ENCODE measurements around the gene ULK3. TPM values are rescaled to one million over a fixed set of nuclear protein-coding genes. Genes with fewer than 3 reads are reported as not detected.

Gene ULK3
- polyA plus RNA-seq, 1 experiment, result 14.2 TPM

GRCh38 chr15:74826921-74827320 is 16.0 kb downstream of the ULK3 start:
- peaks cover 43% of the 10 kb centered on the region for H3K27me3 ChIP-seq (ENCODE audit: control insufficient read depth, insufficient read depth, low read length)
- no peak for DNase-seq (ENCODE audit: low read depth, low spot score)
- no peak overlapping the region for H3K27ac ChIP-seq (ENCODE audit: low read depth, low read length)
- ChIA-PET CTCF (no interaction called here), POLR2A (no interaction called here)
- no peak overlapping the region for H3K4me3 ChIP-seq (ENCODE audit: low read depth, low read length)
- no peaks in the 10 kb centered on the region; the same call in 1 of the 2 replicates for H3K9me3 ChIP-seq (ENCODE audit: control insufficient read depth, insufficient read depth, low read length)
- TF ChIP-seq CTCF (IDR thresholded peaks at IDR 0.05; ENCODE audit: low read depth, low read length), result no peak

DNA sequence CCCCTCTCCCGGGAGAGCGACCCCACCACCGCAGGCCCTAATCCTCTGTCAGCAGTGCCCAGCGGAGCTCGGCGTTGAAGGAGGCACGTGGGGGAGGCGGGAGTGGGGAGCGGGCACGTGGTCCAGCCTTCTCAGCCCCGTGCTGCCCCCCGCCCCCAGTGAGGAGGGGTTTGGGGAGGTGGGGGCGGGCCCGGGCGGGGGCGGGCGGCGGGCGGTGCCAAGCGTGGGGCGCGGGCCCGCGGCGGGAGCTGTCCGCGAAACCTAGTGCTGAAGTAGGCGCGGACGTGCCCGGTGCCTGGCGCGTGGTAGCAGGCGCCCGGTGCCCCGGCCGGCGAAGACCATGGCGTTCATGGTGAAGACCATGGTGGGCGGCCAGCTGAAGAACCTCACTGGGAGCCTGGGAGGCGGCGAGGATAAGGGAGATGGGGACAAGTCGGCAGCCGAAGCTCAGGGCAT is 16.6 kb downstream of the ULK3 start, which contains the start of gene CPLX3:
TSS of gene CPLX3 (plus strand) at position 264 of the 456 bp plus-strand sequence. CDS start at position 341, 77 bp downstream.
- no peak within 1 kb of the TSS for H3K4me3 ChIP-seq (ENCODE audit: low read depth, low read length)
- no peak for TF ChIP-seq CTCF (IDR thresholded peaks at IDR 0.05; ENCODE audit: low read depth, low read length)
- H3K27ac ChIP-seq (ENCODE audit: low read depth, low read length), result no peak within 1 kb of the TSS
- no peak for DNase-seq (ENCODE audit: low read depth, low spot score)
- H3K27me3 ChIP-seq (ENCODE audit: control insufficient read depth, insufficient read depth, low read length), result peaks cover 43% of the 10 kb centered on the region
- CTCF ChIA-PET, result no interaction called here
- POLR2A ChIA-PET, result no interaction called here
- no peaks in the 10 kb centered on the region; the same call in 1 of the 2 replicates for H3K9me3 ChIP-seq (ENCODE audit: control insufficient read depth, insufficient read depth, low read length)

GRCh38 chr15:74825866-74826265 is 17.1 kb downstream of the ULK3 start:
- POLR2A ChIA-PET, result interaction anchor here (0.6 kb wide), 1 partner anchor 12 kb away, joined by 4 read pairs; no protein-coding TSS in a partner anchor
- no peaks in the 10 kb centered on the region; the same call in 1 of the 2 replicates for H3K9me3 ChIP-seq (ENCODE audit: control insufficient read depth, insufficient read depth, low read length)
- no peak overlapping the region for H3K27ac ChIP-seq (ENCODE audit: low read depth, low read length)
- DNase-seq (ENCODE audit: low read depth, low spot score), result no peak
- CTCF ChIA-PET, result interaction anchor here (1.3 kb wide), 1 partner anchor 10 kb away, joined by 4 read pairs; no protein-coding TSS in a partner anchor
- TF ChIP-seq CTCF (IDR thresholded peaks at IDR 0.05; ENCODE audit: low read depth, low read length), result no peak
- peaks cover 43% of the 10 kb centered on the region for H3K27me3 ChIP-seq (ENCODE audit: control insufficient read depth, insufficient read depth, low read length)
- H3K4me3 ChIP-seq (ENCODE audit: low read depth, low read length), result no peak overlapping the region

DNA sequence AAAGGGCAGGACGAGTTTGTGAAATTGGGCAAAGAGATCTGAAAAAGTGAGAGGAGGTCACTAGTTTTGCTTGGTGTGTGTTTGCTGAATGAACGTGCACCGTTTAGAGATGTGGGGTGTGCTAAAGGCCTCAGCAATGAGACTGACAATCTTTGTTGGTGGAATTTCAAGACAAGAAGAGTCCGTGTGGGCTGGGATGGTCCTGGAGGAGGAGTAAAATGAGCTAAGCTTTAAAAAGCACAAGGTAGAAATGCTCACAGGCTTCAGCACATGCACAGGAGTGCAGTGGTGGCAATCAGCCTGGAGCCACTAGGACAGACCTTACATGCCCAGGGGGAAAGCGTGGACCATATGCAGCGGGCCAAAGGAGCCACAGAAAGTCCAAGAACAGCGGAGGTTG is 18.0 kb downstream of the ULK3 start:
- ChIA-PET CTCF (interaction anchor here (0.7 to 1.3 kb wide), 4 partner anchors 11 to 629 kb away, joined by 3 to 4 read pairs (median 3); no protein-coding TSS in a partner anchor), POLR2A (interaction anchor here (0.5 to 0.6 kb wide), 2 partner anchors 11 to 41 kb away, joined by 4 to 6 read pairs; no protein-coding TSS in a partner anchor)
- TF ChIP-seq CTCF (IDR thresholded peaks at IDR 0.05; ENCODE audit: low read depth, low read length), result no peak
- Histone ChIP-seq H3K4me3 (ENCODE audit: low read depth, low read length) (no peak overlapping the region), H3K27ac (ENCODE audit: low read depth, low read length) (no peak overlapping the region), H3K9me3 (ENCODE audit: control insufficient read depth, insufficient read depth, low read length) (no peaks in the 10 kb centered on the region; the same call in 1 of the 2 replicates), H3K27me3 (ENCODE audit: control insufficient read depth, insufficient read depth, low read length) (peaks cover 43% of the 10 kb centered on the region)
- DNase-seq (ENCODE audit: low read depth, low spot score), result no peak

GRCh38 chr15:74823324-74823723 is 19.6 kb downstream of the ULK3 start:
- Histone ChIP-seq H3K4me3 (ENCODE audit: low read depth, low read length) (no peak overlapping the region), H3K27ac (ENCODE audit: low read depth, low read length) (no peak overlapping the region), H3K27me3 (ENCODE audit: control insufficient read depth, insufficient read depth, low read length) (peaks cover 37% of the 10 kb centered on the region), H3K9me3 (ENCODE audit: control insufficient read depth, insufficient read depth, low read length) (no peaks in the 10 kb centered on the region; the same call in 1 of the 2 replicates)
- CTCF ChIA-PET, result no interaction called here
- POLR2A ChIA-PET, result interaction anchor here (0.6 kb wide), 1 partner anchor 13 kb away, joined by 10 read pairs; no protein-coding TSS in a partner anchor
- no peak for DNase-seq (ENCODE audit: low read depth, low spot score)
- TF ChIP-seq CTCF (IDR thresholded peaks at IDR 0.05; ENCODE audit: low read depth, low read length), result no peak

Data from AG04450 (cell line).